Duodenal mucosa (tissue), 2 donors: ENCODE measurements around the gene TMEM203.
A peak's percentile ranks its signal among the peaks of the same experiment; 100 is the strongest.

Source experiments
- H3K27ac ChIP-seq: one replicate; pipeline ENCODE4 v1.7.0; 2013; ENCODE audit warnings: low read depth, low read length
- H3K27me3 ChIP-seq, 2 donors: one replicate each; pipeline ENCODE4 v1.7.0; 2013; ENCODE audit warnings: low read length in 2 of 2, control low read depth in 1 of 2; ENCODE audit not compliant: insufficient read depth in 2 of 2, control insufficient read depth in 1 of 2
- H3K36me3 ChIP-seq, 2 donors: one replicate each; pipeline ENCODE4 v1.7.0; 2013; ENCODE audit warnings: low read length in 2 of 2, control low read depth in 1 of 2; ENCODE audit not compliant: insufficient read depth in 2 of 2, control insufficient read depth in 1 of 2
- H3K4me1 ChIP-seq, 2 donors: one replicate each; pipeline ENCODE4 v1.7.0; 2013; ENCODE audit warnings: low read length in 2 of 2, control low read depth in 1 of 2; ENCODE audit not compliant: insufficient read depth in 2 of 2, control insufficient read depth in 1 of 2
- H3K4me3 ChIP-seq, 2 donors: one replicate each; pipeline ENCODE4 v1.7.0; 2013; ENCODE audit warnings: low read length in 2 of 2, low read depth in 1 of 2
- H3K9ac ChIP-seq, 2 donors: one replicate each; pipeline ENCODE4 v1.7.0; 2013; ENCODE audit warnings: low read length in 2 of 2, low read depth in 1 of 2
- H3K9me3 ChIP-seq, 2 donors: one replicate each; pipeline ENCODE4 v1.7.0; 2013; ENCODE audit warnings: low read length in 2 of 2, control low read depth in 1 of 2; ENCODE audit not compliant: control insufficient read depth in 1 of 2

TMEM203 gene, protein sequence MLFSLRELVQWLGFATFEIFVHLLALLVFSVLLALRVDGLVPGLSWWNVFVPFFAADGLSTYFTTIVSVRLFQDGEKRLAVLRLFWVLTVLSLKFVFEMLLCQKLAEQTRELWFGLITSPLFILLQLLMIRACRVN

DNA sequence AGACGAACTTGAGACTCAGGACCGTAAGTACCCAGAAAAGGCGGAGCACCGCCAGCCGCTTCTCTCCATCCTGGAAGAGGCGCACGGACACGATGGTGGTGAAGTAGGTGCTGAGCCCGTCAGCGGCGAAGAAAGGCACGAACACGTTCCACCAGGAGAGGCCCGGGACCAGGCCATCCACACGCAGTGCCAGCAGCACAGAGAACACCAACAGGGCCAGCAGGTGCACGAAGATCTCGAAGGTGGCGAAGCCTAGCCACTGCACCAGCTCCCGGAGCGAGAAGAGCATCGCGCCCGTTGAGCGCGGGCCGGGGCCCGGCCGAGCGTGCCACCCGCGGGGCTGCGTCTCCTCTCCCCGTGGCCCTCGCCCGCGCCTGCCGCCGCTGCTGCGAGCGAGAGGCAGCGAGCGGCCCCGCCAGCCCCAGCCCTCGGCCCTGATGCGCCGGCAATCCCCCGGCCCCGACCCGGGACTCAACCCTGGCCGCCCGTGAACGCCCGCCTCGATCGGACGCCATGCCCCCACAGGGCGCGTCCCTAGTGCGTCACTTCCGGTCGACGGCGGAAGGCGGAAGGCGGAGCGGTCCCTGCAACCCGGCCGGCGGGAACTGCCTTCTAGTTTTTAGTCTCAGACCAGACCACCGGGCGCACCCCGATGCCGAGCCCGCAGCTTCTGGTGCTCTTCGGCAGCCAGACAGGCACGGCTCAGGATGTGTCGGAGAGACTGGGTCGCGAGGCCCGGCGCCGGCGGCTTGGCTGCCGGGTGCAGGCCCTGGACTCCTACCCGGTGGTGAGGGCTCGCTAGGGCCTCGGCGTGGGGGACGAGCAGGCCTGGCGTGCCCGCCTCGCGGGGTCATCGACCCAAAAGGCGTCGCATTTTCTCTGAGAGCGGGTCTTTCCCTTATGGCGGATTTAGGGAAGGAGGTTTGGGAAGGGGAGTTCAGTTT lies at the start of gene TMEM203, which contains the start of gene NDOR1:
TSS of gene TMEM203 (minus strand) at position 523 of the 944 bp plus-strand sequence. CDS start at position 289, 234 bp downstream.
TSS of gene NDOR1 (plus strand) at position 575 of the 944 bp plus-strand sequence. CDS start at position 653, 78 bp downstream.
- H3K9me3 ChIP-seq = no peaks in the 10 kb centered on the region
- peaks cover 40 to 53% of the 10 kb centered on the region in 2 donors for H3K4me1 ChIP-seq
- no peaks in the 10 kb centered on the region for H3K27me3 ChIP-seq
- peak within 1 kb of the TSS; percentile 83 to 95 for H3K9ac ChIP-seq
- H3K27ac ChIP-seq = peak within 1 kb of the TSS; percentile 70
- peaks cover 0 to 9% of the 10 kb centered on the region in 2 donors for H3K36me3 ChIP-seq
- peak within 1 kb of the TSS; percentile 99 for H3K4me3 ChIP-seq

DNA sequence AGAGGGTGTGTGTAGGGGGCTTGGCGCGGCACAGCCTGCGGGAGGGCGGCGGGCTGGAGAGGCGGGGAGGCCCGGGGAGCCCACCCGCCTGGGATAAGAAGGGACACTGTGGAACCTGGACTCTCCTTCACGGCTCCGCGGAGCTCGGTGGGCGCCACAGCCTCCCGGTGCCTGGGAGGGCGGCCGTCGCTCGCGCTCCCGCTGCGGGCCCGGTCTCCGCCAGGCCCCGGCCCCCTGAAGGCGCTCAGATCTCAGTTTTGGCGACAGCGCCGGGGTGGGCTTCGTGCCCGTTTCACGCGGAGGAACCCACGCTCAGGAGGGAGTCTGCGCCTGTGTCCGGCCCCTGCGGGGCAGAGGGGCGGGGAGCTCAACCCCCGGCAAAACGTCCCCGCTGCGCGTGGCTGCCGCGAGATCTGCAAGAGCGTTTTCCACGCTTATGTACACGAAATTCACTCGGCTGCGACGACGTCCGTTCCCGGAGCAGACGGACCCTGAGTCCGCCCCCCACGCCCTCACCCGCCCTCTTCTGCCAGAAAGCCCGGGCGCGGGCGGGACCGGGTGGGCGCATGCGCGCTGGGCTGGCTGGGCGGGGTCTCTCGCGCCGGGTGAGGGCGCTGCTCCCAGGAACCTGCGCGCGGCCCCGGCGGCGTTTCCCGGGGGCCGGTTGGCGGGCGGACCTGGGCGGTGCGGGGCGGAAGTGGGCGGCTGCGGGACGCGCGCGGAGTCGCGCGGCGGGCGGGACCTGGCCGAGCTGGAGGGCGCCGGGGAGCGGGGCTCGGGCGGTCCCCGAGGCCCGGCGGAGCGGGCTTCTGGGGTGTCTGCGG lies 49.4 kb upstream of the TMEM203 start, which contains the start of gene NELFB:
TSS of gene NELFB (plus strand) at position 704 of the 824 bp plus-strand sequence.
- H3K27ac ChIP-seq = peak within 1 kb of the TSS; percentile 63
- peak within 1 kb of the TSS; percentile 84 to 93 for H3K4me3 ChIP-seq
- H3K36me3 ChIP-seq = peaks cover 5 to 21% of the 10 kb centered on the region in 2 donors
- peak within 1 kb of the TSS; percentile 74 to 91 for H3K9ac ChIP-seq
- peaks cover 21 to 33% of the 10 kb centered on the region in 2 donors for H3K4me1 ChIP-seq
- H3K27me3 ChIP-seq = no peaks in the 10 kb centered on the region
- H3K9me3 ChIP-seq = no peaks in the 10 kb centered on the region

DNA sequence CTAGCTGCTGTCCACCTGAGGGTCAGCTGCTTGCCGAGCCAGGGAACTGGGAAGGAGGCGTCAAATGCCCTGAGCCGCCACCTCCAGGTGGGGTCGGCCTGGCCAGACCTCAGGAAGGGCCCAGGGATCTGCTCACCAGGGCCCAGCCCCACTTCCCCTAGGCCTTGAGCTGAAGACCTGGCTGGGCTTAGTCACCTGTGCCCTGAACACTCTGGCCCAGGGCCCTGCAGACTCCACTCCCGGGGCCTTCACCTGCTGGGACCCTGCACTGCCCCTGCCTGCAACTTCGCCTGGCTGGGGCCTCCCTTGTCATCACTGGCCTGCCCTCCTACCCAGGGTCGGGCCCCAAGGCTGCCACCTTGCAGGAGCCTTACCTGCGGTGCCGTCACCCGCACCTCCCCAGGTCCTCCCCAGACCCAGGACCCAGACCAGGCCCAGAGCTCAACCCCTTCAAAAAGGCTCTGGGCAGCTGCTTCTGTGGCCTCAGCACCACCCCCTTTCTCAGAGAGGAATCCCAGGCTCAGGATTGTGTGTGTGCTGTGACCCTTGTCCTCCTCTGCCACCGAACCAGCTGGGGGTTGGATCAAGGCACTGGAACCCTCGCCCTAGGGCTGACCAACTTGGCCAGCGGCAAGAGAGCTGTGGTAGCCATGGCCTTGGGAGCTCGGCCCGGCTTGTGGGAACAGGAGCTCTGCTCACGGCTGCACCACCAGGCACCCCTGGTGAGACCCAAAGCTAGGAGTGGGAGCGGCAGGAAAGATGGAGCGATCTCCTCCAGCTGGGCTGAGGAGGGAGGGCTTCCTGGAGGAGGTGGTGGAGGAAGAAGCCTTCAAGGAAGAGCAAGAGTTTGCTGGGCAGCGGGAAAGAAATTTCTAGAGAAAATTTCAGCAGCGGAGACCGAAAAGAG lies 48.5 kb upstream of the TMEM203 start:
- Histone ChIP-seq H3K4me3 (peak overlapping the region; percentile 78 to 79), H3K36me3 (peaks cover under 1 to 18% of the 10 kb centered on the region in 2 donors), H3K27ac (peak overlapping the region; percentile 63), H3K9ac (peak overlapping the region; percentile 74 to 91), H3K9me3 (no peaks in the 10 kb centered on the region), H3K4me1 (peaks cover 21 to 33% of the 10 kb centered on the region in 2 donors), H3K27me3 (no peaks in the 10 kb centered on the region)

DNA sequence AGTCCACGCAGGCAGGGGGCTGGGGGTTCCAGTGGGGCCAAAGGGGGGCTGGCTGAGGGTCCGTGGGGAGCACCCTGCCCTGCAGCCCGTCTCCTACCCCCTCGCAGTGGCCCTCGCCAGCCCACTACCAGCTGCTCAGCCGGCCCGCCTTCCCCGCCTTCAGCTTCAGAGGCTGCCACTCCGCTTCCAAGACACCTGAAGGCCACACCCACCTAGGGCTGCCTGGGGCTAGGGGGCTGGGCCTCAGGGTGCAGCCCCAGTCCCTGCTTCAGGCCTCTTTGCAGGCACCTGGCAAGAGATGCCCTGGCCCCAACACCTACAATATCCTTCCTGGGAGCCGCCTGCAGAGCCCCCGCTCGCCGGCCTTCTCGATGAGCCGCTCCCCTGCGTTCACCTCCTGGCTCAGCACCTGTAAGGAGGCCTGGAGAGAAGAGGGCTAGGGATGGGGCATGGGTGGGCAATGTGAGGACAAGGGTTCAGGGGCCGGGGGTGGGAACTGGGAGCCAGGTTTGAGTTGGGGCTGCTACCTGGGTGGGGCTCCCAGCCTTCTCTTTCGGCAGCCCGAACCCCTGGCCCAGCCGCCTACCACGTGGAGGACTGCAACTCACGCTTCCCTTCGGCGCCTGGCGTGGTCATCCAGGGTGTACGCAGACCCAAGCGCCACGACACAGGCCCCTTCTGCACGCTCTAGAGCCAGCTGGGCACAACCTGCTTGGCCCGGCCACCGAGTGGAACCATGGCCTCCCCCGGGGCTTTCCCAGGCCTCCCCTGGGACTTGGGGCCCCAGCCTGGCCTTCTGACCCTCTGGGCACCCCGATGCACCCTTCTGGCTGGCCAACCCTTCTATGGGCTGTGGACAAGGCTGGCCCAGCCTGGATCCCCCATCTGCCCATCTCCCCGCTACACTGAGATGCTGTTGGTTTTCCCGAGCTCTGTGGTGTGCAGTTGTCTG lies 47.4 kb upstream of the TMEM203 start:
- H3K27me3 ChIP-seq = no peaks in the 10 kb centered on the region
- no peak overlapping the region for H3K4me3 ChIP-seq
- H3K9me3 ChIP-seq = no peaks in the 10 kb centered on the region
- H3K9ac ChIP-seq = no peak overlapping the region
- peaks cover 21 to 33% of the 10 kb centered on the region in 2 donors for H3K4me1 ChIP-seq
- no peak overlapping the region for H3K27ac ChIP-seq
- H3K36me3 ChIP-seq = peaks cover 0 to 10% of the 10 kb centered on the region in 2 donors

DNA sequence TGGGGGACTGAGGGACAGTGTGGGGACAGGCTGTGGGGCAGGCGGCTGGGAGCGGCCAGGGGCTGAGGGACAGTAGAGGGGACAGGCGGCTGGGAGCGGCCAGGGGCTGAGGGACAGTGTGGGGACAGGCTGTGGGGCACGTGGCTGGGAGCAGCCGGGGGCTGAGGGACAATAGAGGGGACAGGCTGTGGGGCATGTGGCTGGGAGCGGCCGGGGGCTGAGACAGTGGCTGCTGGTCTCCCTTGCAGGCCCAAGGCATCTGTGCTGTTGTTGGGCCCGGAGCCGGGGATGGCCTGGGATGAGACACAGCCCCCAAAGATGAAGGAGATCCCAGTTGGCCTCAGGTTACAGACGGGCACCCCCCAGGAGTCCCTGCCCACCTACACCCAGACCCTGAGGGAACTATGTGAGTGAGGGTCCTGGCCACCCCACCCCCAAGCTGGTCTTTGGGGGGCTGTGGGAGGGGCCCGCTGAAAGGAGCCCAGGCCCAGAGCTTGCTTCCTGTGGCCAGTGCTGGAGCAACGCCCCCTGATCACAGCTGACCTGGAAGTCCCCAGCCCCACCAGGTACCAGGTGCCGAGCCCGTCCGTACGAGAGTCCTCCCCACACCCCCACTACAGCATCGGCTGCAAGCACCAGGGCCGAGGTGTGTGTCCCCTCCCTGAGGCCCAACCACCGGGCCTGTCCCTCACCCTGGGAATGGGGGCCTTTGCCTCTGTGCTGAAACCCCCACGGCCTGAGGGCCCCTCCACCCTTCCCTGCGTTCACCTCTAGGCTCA lies 46.2 kb upstream of the TMEM203 start:
- Histone ChIP-seq H3K36me3 (peaks cover 0 to 6% of the 10 kb centered on the region in 2 donors), H3K4me1 (peaks cover 18 to 29% of the 10 kb centered on the region in 2 donors), H3K9me3 (no peaks in the 10 kb centered on the region), H3K4me3 (no peak overlapping the region), H3K9ac (no peak overlapping the region), H3K27ac (no peak overlapping the region), H3K27me3 (no peaks in the 10 kb centered on the region)

DNA sequence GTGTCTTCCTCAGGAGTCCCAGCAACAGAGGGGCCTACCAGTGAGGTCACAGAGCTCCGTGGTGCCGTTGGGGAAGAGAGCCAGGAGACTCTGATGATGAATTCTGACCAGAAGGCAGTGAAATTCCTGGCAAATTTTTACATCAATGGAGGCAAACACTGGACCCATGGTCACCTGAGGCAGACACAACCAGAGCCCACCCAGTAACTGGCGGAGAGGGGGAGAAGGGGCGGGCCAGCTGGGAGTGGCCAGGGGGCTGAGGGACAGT lies 45.7 kb upstream of the TMEM203 start, which contains the start of gene STPG3:
TSS of gene STPG3 (plus strand) at position 93 of the 268 bp plus-strand sequence. CDS start at position 94, 1 bp downstream.
- H3K9me3 ChIP-seq = no peaks in the 10 kb centered on the region
- no peak within 1 kb of the TSS for H3K4me3 ChIP-seq
- H3K9ac ChIP-seq = no peak within 1 kb of the TSS
- no peaks in the 10 kb centered on the region for H3K27me3 ChIP-seq
- H3K4me1 ChIP-seq = peaks cover 12 to 24% of the 10 kb centered on the region in 2 donors
- H3K36me3 ChIP-seq = peaks cover 0 to under 1% of the 10 kb centered on the region in 2 donors
- H3K27ac ChIP-seq = no peak within 1 kb of the TSS

DNA sequence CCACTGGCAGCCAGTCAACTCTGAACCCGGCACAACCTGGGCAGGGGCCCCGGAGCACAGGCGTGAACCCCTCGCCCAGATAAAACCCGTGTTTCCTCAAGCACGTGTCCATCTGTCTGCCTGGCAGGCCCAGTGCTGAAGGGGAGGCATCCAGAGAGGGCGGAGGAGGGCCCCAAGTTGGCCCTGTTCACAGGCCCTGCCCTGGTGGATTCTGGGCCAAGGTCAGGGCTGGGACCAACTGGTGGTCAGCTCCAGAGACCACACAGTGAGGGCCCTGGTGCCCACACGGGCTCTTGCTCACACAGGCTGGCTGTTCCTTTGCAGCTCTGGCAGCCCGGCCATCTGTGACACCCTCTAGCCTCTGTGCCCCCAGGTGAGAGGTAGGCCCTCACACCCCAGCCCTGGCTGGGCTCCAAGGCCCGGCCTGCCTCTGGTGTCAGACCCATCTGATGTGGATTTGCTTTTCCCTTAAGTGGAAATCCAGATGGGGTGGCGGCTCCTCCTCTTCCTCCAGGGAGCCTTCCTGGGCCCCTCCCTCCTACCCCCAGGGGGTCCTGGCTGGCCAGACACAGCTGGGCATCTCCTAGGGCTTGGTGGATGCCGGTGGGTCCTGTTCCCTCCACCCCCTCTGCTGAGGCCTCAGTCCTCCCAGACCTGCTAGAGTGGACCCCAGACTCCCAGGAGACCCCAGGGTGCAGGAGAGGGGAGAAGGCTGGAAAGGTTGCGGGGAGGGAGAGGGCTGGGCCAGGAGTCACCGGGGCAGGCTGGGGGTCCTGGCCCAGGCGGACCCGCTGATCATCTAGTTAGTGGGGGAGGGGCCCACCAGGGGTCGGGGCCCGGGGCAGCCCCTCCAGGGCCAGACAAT lies 45.1 kb upstream of the TMEM203 start:
- Histone ChIP-seq H3K4me1 (peaks cover 8 to 18% of the 10 kb centered on the region in 2 donors), H3K9ac (no peak overlapping the region)

DNA sequence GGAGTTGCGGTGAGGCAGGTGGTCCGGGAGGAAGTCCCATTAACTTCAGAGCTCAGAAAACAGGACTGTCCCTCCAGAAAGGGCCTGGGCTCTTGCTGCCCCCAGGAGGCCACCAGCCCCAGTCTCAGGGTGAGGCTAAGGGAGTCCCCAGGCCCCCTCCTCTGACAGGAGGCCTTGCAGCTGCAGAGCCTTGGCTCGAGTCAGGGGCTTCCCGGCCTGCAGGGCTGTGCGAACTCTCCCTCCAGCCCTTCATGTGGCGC lies 42.4 kb upstream of the TMEM203 start:
- Histone ChIP-seq H3K36me3 (peaks cover 0 to 11% of the 10 kb centered on the region in 2 donors), H3K27ac (no peak overlapping the region), H3K4me1 (peaks cover 11 to 16% of the 10 kb centered on the region in 2 donors), H3K4me3 (no peak overlapping the region), H3K9me3 (no peaks in the 10 kb centered on the region), H3K27me3 (no peaks in the 10 kb centered on the region), H3K9ac (no peak overlapping the region)

More for the DNA sequence above, 45.1 kb upstream of the TMEM203 start:
- no peaks in the 10 kb centered on the region for H3K36me3 ChIP-seq
- no peak overlapping the region for H3K4me3 ChIP-seq
- H3K27me3 ChIP-seq = no peaks in the 10 kb centered on the region
- H3K27ac ChIP-seq = no peak overlapping the region
- no peaks in the 10 kb centered on the region for H3K9me3 ChIP-seq
